ENCODE measurements around the gene MYCL. TPM values are rescaled to one million over a fixed set of nuclear protein-coding genes. Genes with fewer than 3 reads are reported as not detected.

Gene MYCL
- total RNA-seq, 1 experiment from 2014 or later = 18.4 TPM

- 0 out of 7 replicates have a peak, but pooled peaks cover 0 to 1% (median 0%) of the 10 kb centered on the region in 3 experiments for H3K36me3 Mint-ChIP-seq (ENCODE audit: insufficient read depth in 1 of 3, low read depth in 3 of 3)
- no peak overlapping the region for H3K27ac ChIP-seq (ENCODE audit: insufficient read length, low read depth, low read length)
- peak; percentile 94 for DNase-seq
- peak overlapping the region in 2 of 3 experiments; percentile 76 to 86; a peak in 3 of 7 replicates for H3K27ac Mint-ChIP-seq
- no peak overlapping the region for H4K91ac ChIP-seq (ENCODE audit: insufficient read length, low read depth, low read length)
- H3K9me3 Mint-ChIP-seq = no peaks in the 10 kb centered on the region; a peak in 1 of 5 replicates
- peaks cover 2% of the 10 kb centered on the region for H3K23me2 ChIP-seq (ENCODE audit: insufficient read length, low read depth, low read length, poor library complexity, severe bottlenecking)
- peak overlapping the region; percentile 76 for H3K4me2 ChIP-seq (ENCODE audit: insufficient read depth, insufficient read length, low read length)
- H3K4ac ChIP-seq (ENCODE audit: low read depth, low read length) = no peak overlapping the region
- no peak overlapping the region for H3K18ac ChIP-seq (ENCODE audit: insufficient read length, low read depth, low read length)
- H4K20me1 ChIP-seq (ENCODE audit: control insufficient read depth, insufficient read depth, insufficient read length) = no peaks in the 10 kb centered on the region
- H3K4me3 Mint-ChIP-seq = peak overlapping the region; percentile 47 to 77; a peak in 4 of 5 replicates
- H3K4me1 ChIP-seq (ENCODE audit: insufficient read depth, low read length) = peaks cover 6% of the 10 kb centered on the region; the same call in 1 of the 2 replicates
- H3K27me3 ChIP-seq (ENCODE audit: insufficient read depth, low read length) = no peaks in the 10 kb centered on the region
- H3K14ac ChIP-seq (ENCODE audit: insufficient read depth, low read length) = peak overlapping the region; percentile 79
- peaks cover 44% of the 10 kb centered on the region for H3K27me3 Mint-ChIP-seq (ENCODE audit: low read depth)
- no peak overlapping the region for H4K8ac ChIP-seq (replicated peaks; ENCODE audit: insufficient read length, low read depth, low read length)
- no peaks in the 10 kb centered on the region for H3K79me2 ChIP-seq (ENCODE audit: insufficient read depth, low read length)
- H2BK20ac ChIP-seq (ENCODE audit: low read depth, low read length, poor library complexity, severe bottlenecking) = no peak overlapping the region
- H2AFZ ChIP-seq (ENCODE audit: low read length) = no peak overlapping the region
- no peak for TF ChIP-seq CTCF (conservative IDR thresholded peaks at IDR 0.05)
- no peak overlapping the region for H2BK12ac ChIP-seq (ENCODE audit: insufficient read length, low read depth, low read length)
- H3T11ph ChIP-seq (ENCODE audit: low read length) = no peak overlapping the region
- H3K79me1 ChIP-seq (ENCODE audit: insufficient read depth, low read depth, low read length, poor library complexity, severe bottlenecking) = no peaks in the 10 kb centered on the region
- H2BK15ac ChIP-seq (ENCODE audit: low read depth, low read length) = no peak overlapping the region
- no peak overlapping the region for H2BK5ac ChIP-seq (ENCODE audit: insufficient read length, low read length)
- H2BK120ac ChIP-seq (ENCODE audit: low read depth, low read length, poor library complexity, severe bottlenecking) = no peak overlapping the region
- H3K23ac ChIP-seq (ENCODE audit: insufficient read length, low read depth, low read length) = no peak overlapping the region
- no peak overlapping the region for H2AK5ac ChIP-seq (ENCODE audit: insufficient read length, low read length)
- peaks cover 28 to 32% of the 10 kb centered on the region in 2 experiments for H3K4me1 Mint-ChIP-seq
- H4K5ac ChIP-seq (ENCODE audit: insufficient read length, low read depth, low read length) = no peak overlapping the region
- no peaks in the 10 kb centered on the region for H3K9me3 ChIP-seq (ENCODE audit: control insufficient read depth, low read depth, low read length)
- no peak overlapping the region for H3K56ac ChIP-seq (ENCODE audit: insufficient read length, low read depth, low read length)
- H3K9ac ChIP-seq (ENCODE audit: extremely low read depth, insufficient read length, low read length) = peak overlapping the region; percentile 38
- WGBS (ENCODE audit: extremely low coverage, insufficient read length, low lambda C conversion rate) = no CpG with 5 or more reads among the region's 25 CpGs
These were observed 20.6 kb upstream of the MYCL start for GRCh38 chr1:39922251-39922688.
